PC-3 (cell line): ENCODE results near the gene TYW3. TPM values are rescaled to one million over a fixed set of nuclear protein-coding genes. Genes with fewer than 3 reads are reported as not detected.

Source experiments
- ATAC-seq: fragments of 200-7000 bp; cut with Tn5 transposase; 2 replicates; pipeline ENCODE4 v1.9.1; 2020; ENCODE audit warnings: mild to moderate bottlenecking, moderate library complexity
- BruUV-seq: library from RNA; stranded (reverse); fragments of 400-500 nt; replicated peaks from 2 replicates; lab custom pipeline; 2021; lab: Mats Ljungman, UMichigan
- CTCF ChIA-PET: fragments of 300-600 bp; sonication (Branson Sonifier 250); formaldehyde crosslinking; loops from one replicate; lab custom pipeline; 2022; ENCODE audit warnings: antibody characterized with exemption; lab: Charles Lee
- POLR2A ChIA-PET: fragments of 300-600 bp; sonication (Branson Sonifier 250); formaldehyde crosslinking; loops from one replicate; lab custom pipeline; 2022; ENCODE audit warnings: antibody characterized with exemption; ENCODE audit not compliant: unreplicated experiment; lab: Charles Lee
- DNase-seq: peaks from one replicate; pipeline ENCODE4 v3.0.0-alpha.2; 2015
- H2AFZ ChIP-seq: fragments of 300-600 bp; sonication (generic); 2 replicates; pipeline ENCODE4 v1.6.0; 2016; ENCODE audit warnings: antibody characterized with exemption, low read length
- H3F3A ChIP-seq: fragments of 300-600 bp; sonication (generic); one replicate; pipeline ENCODE4 v1.6.0; 2017; ENCODE audit warnings: antibody characterized with exemption, low read length, control low read depth, mild to moderate bottlenecking; ENCODE audit not compliant: unreplicated experiment
- H3K27ac ChIP-seq: fragments of 300-600 bp; sonication (generic); 2 replicates; pipeline ENCODE4 v1.5.1; 2016; ENCODE audit warnings: mild to moderate bottlenecking, low read length
- H3K27me3 ChIP-seq: fragments of 300-600 bp; sonication (generic); 2 replicates; pipeline ENCODE4 v1.6.1; 2016; ENCODE audit warnings: low read length, mixed read lengths
- H3K36me3 ChIP-seq: fragments of 300-600 bp; sonication (generic); 2 replicates; pipeline ENCODE4 v1.6.1; 2016; ENCODE audit warnings: low read depth, mixed run types, low read length, mixed read lengths
- H3K4me1 ChIP-seq: fragments of 300-600 bp; sonication (generic); 2 replicates; pipeline ENCODE4 v1.5.1; 2016; ENCODE audit warnings: low read length; ENCODE audit not compliant: insufficient read depth
- H3K4me2 ChIP-seq: fragments of 300-600 bp; sonication (generic); 2 replicates; pipeline ENCODE4 v1.6.0; 2016; ENCODE audit warnings: low read length
- H3K4me3 ChIP-seq: fragments of 300-600 bp; sonication (generic); 2 replicates; pipeline ENCODE4 v1.5.1; 2016; ENCODE audit warnings: mild to moderate bottlenecking, low read length, mixed read lengths
- H3K79me2 ChIP-seq: fragments of 300-600 bp; sonication (generic); 2 replicates; pipeline ENCODE4 v1.6.1; 2017; ENCODE audit warnings: low read length, mixed read lengths
- H3K9ac ChIP-seq: fragments of 300-600 bp; sonication (generic); 2 replicates; pipeline ENCODE4 v1.6.0; 2016; ENCODE audit warnings: mild to moderate bottlenecking, low read length
- H3K9me2 ChIP-seq: fragments of 300-600 bp; sonication (generic); replicated peaks from 2 replicates; pipeline ENCODE4 v1.6.1; 2016; ENCODE audit warnings: mixed run types, low read length, mixed read lengths
- H3K9me3 ChIP-seq: fragments of 300-600 bp; sonication (generic); 2 replicates; pipeline ENCODE4 v1.6.1; 2016; ENCODE audit warnings: low read length, mixed read lengths
- H4K20me1 ChIP-seq: fragments of 300-600 bp; sonication (generic); 2 replicates; pipeline ENCODE4 v1.6.1; 2016; ENCODE audit warnings: low read length, mixed read lengths
- EZH2 ChIP-seq: fragments of 300-600 bp; sonication (generic); IDR thresholded peaks from one replicate; pipeline ENCODE4 v1.6.1; 2017; ENCODE audit warnings: antibody characterized with exemption, mild to moderate bottlenecking, low read length; ENCODE audit not compliant: unreplicated experiment
- EZH2phosphoT487 ChIP-seq: fragments of 300-600 bp; sonication (generic); IDR thresholded peaks from 2 replicates; pipeline ENCODE4 v1.6.1; 2018; ENCODE audit warnings: mild to moderate bottlenecking, antibody characterized with exemption, low read length, borderline replicate concordance
- intact Hi-C: fragments of 100-400 bp; cut with micrococcal nuclease; formaldehyde crosslinking; loops from 2 replicates; pipeline ENCODE4 v1.9.0; 2023
- total RNA-seq: library from RNA; depleted of rRNA; stranded (reverse); fragments of >200 nt; gene quantifications from 2 replicates; pipeline ENCODE4 v1.2.3, GENCODE V29; 2014
- TF ChIP-seq, protein P1 (sequence below): fragments of 300-600 bp; sonication (generic); conservative IDR thresholded peaks from 2 replicates; pipeline ENCODE4 v1.5.1; 2017; ENCODE audit warnings: antibody characterized with exemption, low read depth, mild to moderate bottlenecking, low read length

Gene TYW3
- total RNA-seq, 1 experiment from 2014 or later, result 21.2 TPM

DNA sequence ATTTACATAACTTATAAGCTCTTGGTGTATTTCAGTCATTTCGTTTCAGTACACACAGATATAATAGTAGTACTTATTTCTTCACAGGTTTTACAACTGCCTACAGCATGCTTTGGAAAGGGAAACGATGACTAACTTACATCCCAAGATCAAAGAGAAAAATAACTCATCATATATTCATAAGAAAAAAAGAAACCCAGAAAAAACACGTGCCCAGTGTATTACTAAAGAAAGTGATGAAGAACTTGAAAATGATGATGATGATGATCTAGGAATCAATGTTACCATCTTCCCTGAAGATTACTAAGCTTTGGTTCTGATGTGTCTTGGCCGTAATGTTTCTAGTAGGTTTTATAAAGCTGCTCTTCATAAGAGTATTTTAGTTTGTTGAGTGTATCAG lies 30.9 kb downstream of the TYW3 start:
- TF ChIP-seq, protein P1, sequence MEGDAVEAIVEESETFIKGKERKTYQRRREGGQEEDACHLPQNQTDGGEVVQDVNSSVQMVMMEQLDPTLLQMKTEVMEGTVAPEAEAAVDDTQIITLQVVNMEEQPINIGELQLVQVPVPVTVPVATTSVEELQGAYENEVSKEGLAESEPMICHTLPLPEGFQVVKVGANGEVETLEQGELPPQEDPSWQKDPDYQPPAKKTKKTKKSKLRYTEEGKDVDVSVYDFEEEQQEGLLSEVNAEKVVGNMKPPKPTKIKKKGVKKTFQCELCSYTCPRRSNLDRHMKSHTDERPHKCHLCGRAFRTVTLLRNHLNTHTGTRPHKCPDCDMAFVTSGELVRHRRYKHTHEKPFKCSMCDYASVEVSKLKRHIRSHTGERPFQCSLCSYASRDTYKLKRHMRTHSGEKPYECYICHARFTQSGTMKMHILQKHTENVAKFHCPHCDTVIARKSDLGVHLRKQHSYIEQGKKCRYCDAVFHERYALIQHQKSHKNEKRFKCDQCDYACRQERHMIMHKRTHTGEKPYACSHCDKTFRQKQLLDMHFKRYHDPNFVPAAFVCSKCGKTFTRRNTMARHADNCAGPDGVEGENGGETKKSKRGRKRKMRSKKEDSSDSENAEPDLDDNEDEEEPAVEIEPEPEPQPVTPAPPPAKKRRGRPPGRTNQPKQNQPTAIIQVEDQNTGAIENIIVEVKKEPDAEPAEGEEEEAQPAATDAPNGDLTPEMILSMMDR, result no peak
- TF ChIP-seq EZH2, result no peak
- Histone ChIP-seq H3K27me3 (no peaks in the 10 kb centered on the region), H4K20me1 (no peaks in the 10 kb centered on the region), H3K79me2 (no peaks in the 10 kb centered on the region), H3F3A (no peaks in the 10 kb centered on the region), H3K9me2 (no peaks in the 10 kb centered on the region), H3K4me3 (no peak overlapping the region), H3K9me3 (no peaks in the 10 kb centered on the region), H2AFZ (no peak overlapping the region), H3K36me3 (peaks cover 23% of the 10 kb centered on the region; the same call in 1 of the 2 replicates), H3K4me1 (no peaks in the 10 kb centered on the region), H3K9ac (no peak overlapping the region), H3K4me2 (no peak overlapping the region), H3K27ac (no peak overlapping the region)
- DNase-seq, result no peak
- POLR2A ChIA-PET, result no interaction called here
- CTCF ChIA-PET, result no interaction called here
- ATAC-seq, result no peak
- BruUV-seq, result no TSS peak
- intact Hi-C loops, result no loop called here

DNA sequence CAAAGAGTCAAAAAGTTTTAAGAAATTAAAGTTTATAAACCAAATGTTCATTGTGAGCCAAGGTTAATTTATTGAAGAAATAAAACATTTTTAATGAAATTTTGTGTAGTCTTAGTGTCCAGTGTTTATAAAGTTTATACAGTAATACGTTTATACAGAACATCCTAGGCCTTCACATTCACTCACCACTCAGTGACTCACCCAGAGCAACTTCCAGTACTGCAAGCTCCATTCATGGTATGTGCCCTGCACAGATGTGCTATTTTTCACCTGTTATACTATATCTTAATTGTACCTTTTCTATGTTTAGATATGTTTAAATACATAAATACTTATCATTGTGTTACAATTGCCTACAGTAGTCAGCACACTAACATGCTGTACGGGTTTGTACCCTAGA lies 33.6 kb downstream of the TYW3 start:
- no peaks in the 10 kb centered on the region for H3K79me2 ChIP-seq
- POLR2A ChIA-PET, result no interaction called here
- 0 out of 2 replicates have a peak, but pooled peaks have one; percentile 27 for ATAC-seq

DNA sequence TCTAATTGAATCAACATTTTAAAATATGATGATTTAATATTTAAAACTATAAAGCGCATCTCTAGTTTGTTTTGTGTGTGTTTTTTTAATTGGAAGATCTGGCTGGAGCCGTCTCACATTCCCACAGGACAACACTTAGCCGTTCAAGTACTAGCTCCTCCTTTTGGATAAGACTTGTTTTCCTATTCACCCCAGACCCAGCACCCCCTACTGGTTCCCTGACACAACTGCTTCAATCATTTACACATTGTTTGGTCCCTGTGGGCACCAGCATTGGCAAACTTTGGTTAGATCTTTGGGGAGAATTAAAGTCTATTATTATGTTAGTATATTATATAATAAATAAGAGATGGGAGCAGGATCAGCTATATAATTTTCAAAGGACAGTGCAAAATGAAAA lies 34.5 kb downstream of the TYW3 start:
- no peak overlapping the region for H3K4me2 ChIP-seq
- H3K9me3 ChIP-seq, result no peaks in the 10 kb centered on the region
- H3K79me2 ChIP-seq, result no peaks in the 10 kb centered on the region
- no peak for ATAC-seq
- no peaks in the 10 kb centered on the region for H3K4me1 ChIP-seq
- BruUV-seq, result no TSS peak
- intact Hi-C loops, result no loop called here
- no peak for TF ChIP-seq EZH2
- TF ChIP-seq, protein P1, result peak; percentile 56
- ChIA-PET CTCF (interaction anchor here (0.6 kb wide), 1 partner anchor 498 kb away, joined by 3 read pairs; no protein-coding TSS in a partner anchor), POLR2A (no interaction called here)
- H3F3A ChIP-seq, result no peaks in the 10 kb centered on the region
- H3K9ac ChIP-seq, result no peak overlapping the region
- H3K27ac ChIP-seq, result no peak overlapping the region
- no peak overlapping the region for H2AFZ ChIP-seq
- H4K20me1 ChIP-seq, result no peaks in the 10 kb centered on the region
- peaks cover 8% of the 10 kb centered on the region; the same call in 1 of the 2 replicates for H3K36me3 ChIP-seq
- H3K4me3 ChIP-seq, result no peak overlapping the region
- peak; percentile 33 for DNase-seq
- no peaks in the 10 kb centered on the region for H3K9me2 ChIP-seq
- peaks cover 1% of the 10 kb centered on the region for H3K27me3 ChIP-seq

More for the DNA sequence above, 33.6 kb downstream of the TYW3 start:
- no peaks in the 10 kb centered on the region for H3K4me1 ChIP-seq
- intact Hi-C loops, result no loop called here
- H4K20me1 ChIP-seq, result no peaks in the 10 kb centered on the region
- H3K4me3 ChIP-seq, result no peak overlapping the region
- H3K9ac ChIP-seq, result no peak overlapping the region
- no peak overlapping the region for H3K4me2 ChIP-seq
- DNase-seq, result no peak
- no peak overlapping the region for H3K27ac ChIP-seq
- CTCF ChIA-PET, result no interaction called here
- no peaks in the 10 kb centered on the region for H3F3A ChIP-seq
- no peak overlapping the region for H2AFZ ChIP-seq
- no peaks in the 10 kb centered on the region for H3K9me2 ChIP-seq
- no peak for TF ChIP-seq EZH2phosphoT487
- no peak for TF ChIP-seq EZH2
- TF ChIP-seq, protein P1, result no peak
- H3K9me3 ChIP-seq, result no peaks in the 10 kb centered on the region
- H3K27me3 ChIP-seq, result no peaks in the 10 kb centered on the region
- peaks cover 13% of the 10 kb centered on the region; the same call in 1 of the 2 replicates for H3K36me3 ChIP-seq
- BruUV-seq, result no TSS peak
